Neural progenitor cell (in vitro differentiated cells): ENCODE results near the gene TUBGCP4. TPM values are rescaled to one million over a fixed set of nuclear protein-coding genes. Genes with fewer than 3 reads are reported as not detected.

Experiments used
- DNase-seq: peaks from one replicate; pipeline ENCODE4 v3.0.0-alpha.2; 2016; ENCODE audit warnings: low spot score
- H2AFZ ChIP-seq: fragments of 200-600 bp; sonication (generic); replicated peaks from 2 replicates; pipeline ENCODE4 v1.6.1; 2016; ENCODE audit warnings: antibody characterized with exemption
- H3F3A ChIP-seq: fragments of 200-600 bp; sonication (generic); 2 replicates; pipeline ENCODE4 v1.6.1; 2016; ENCODE audit warnings: antibody characterized with exemption, low read depth
- H3K27ac ChIP-seq: fragments of 200-600 bp; sonication (generic); 2 replicates; pipeline ENCODE4 v1.5.1; 2016; ENCODE audit warnings: mild to moderate bottlenecking
- H3K27me3 ChIP-seq: fragments of 200-600 bp; sonication (generic); 2 replicates; pipeline ENCODE4 v1.6.1; 2016; ENCODE audit warnings: mild to moderate bottlenecking, moderate library complexity
- H3K36me3 ChIP-seq: fragments of 200-600 bp; sonication (generic); 2 replicates; pipeline ENCODE4 v1.5.1; 2016
- H3K4me1 ChIP-seq: fragments of 200-600 bp; sonication (generic); 2 replicates; pipeline ENCODE4 v1.6.1; 2016; ENCODE audit warnings: mixed run types
- H3K4me2 ChIP-seq: fragments of 200-600 bp; sonication (generic); 2 replicates; pipeline ENCODE4 v1.6.1; 2016
- H3K4me3 ChIP-seq: fragments of 200-600 bp; sonication (generic); 2 replicates; pipeline ENCODE4 v1.5.1; 2016
- H3K79me2 ChIP-seq: fragments of 200-600 bp; sonication (generic); 2 replicates; pipeline ENCODE4 v1.6.1; 2016; ENCODE audit warnings: low read depth
- H3K9ac ChIP-seq: fragments of 200-600 bp; sonication (generic); 2 replicates; pipeline ENCODE4 v1.6.1; 2016
- H3K9me3 ChIP-seq: fragments of 200-600 bp; sonication (generic); 2 replicates; pipeline ENCODE4 v1.5.1; 2016; ENCODE audit warnings: low read depth
- H4K20me1 ChIP-seq: fragments of 200-600 bp; sonication (generic); 2 replicates; pipeline ENCODE4 v1.6.1; 2016; ENCODE audit warnings: low read depth
- H3K27ac Mint-ChIP-seq: 3 replicates; pipeline ENCODE4 v1.8.0; 2021; ENCODE audit warnings: mixed read lengths
- H3K27me3 Mint-ChIP-seq: 2 replicates; pipeline ENCODE4 v1.8.0; 2022; ENCODE audit warnings: low read depth, mild to moderate bottlenecking, inconsistent platforms, moderate library complexity, mixed read lengths; ENCODE audit not compliant: insufficient read depth
- H3K36me3 Mint-ChIP-seq: 3 replicates; pipeline ENCODE4 v1.8.0; 2021; ENCODE audit warnings: mixed read lengths
- H3K4me1 Mint-ChIP-seq: 3 replicates; pipeline ENCODE4 v1.8.0; 2021; ENCODE audit warnings: mixed read lengths
- H3K4me3 Mint-ChIP-seq: 3 replicates; pipeline ENCODE4 v1.8.0; 2021; ENCODE audit warnings: mild to moderate bottlenecking, moderate library complexity, mixed read lengths
- H3K9me3 Mint-ChIP-seq: 3 replicates; pipeline ENCODE4 v1.8.0; 2020; ENCODE audit warnings: mixed read lengths
- CTCF ChIP-seq: fragments of 200-600 bp; sonication (generic); IDR thresholded peaks from 2 replicates; pipeline ENCODE4 v1.5.1; 2017; ENCODE audit warnings: antibody characterized with exemption, mild to moderate bottlenecking
- EZH2 ChIP-seq: fragments of 200-600 bp; sonication (generic); IDR thresholded peaks from 2 replicates; pipeline ENCODE4 v1.6.1; 2017; ENCODE audit warnings: antibody characterized with exemption, mild to moderate bottlenecking, moderate library complexity
- EZH2phosphoT487 ChIP-seq: fragments of 200-600 bp; sonication (generic); IDR thresholded peaks from 2 replicates; pipeline ENCODE4 v1.6.1; 2017; ENCODE audit warnings: antibody characterized with exemption
- total RNA-seq: library from RNA; depleted of rRNA; stranded (reverse); fragments of >200 nt; gene quantifications from 2 replicates; pipeline ENCODE4 v1.2.3, GENCODE V29; 2015; ENCODE audit warnings: low replicate concordance

The TUBGCP4 gene
- total RNA-seq, 1 donor from 2014 or later = 14.1 TPM

GRCh38 chr15:43408789-43409188 lies 37.9 kb downstream of the TUBGCP4 start:
- Mint-ChIP-seq H3K4me3 (no peak overlapping the region), H3K27me3 (peaks cover 2% of the 10 kb centered on the region), H3K9me3 (no peaks in the 10 kb centered on the region), H3K4me1 (no peaks in the 10 kb centered on the region), H3K36me3 (peaks cover 56% of the 10 kb centered on the region), H3K27ac (no peak overlapping the region)
- Histone ChIP-seq H2AFZ (no peak overlapping the region), H3K4me2 (no peak overlapping the region), H3K27me3 (no peaks in the 10 kb centered on the region), H3F3A (peaks cover 13% of the 10 kb centered on the region), H3K36me3 (peaks cover 32% of the 10 kb centered on the region), H3K4me3 (no peak overlapping the region), H3K4me1 (no peaks in the 10 kb centered on the region), H3K27ac (no peak overlapping the region), H3K79me2 (no peaks in the 10 kb centered on the region), H4K20me1 (peaks cover 4% of the 10 kb centered on the region), H3K9me3 (no peaks in the 10 kb centered on the region), H3K9ac (no peak overlapping the region)
- no peak for DNase-seq
- TF ChIP-seq EZH2phosphoT487 (no peak), CTCF (no peak), EZH2 (no peak)

- H3K27me3 ChIP-seq = no peaks in the 10 kb centered on the region
- H4K20me1 ChIP-seq = peaks cover 4% of the 10 kb centered on the region
- H3K27ac ChIP-seq = no peak overlapping the region
- DNase-seq = no peak
- no peak overlapping the region for H3K4me2 ChIP-seq
- H3K9ac ChIP-seq = no peak overlapping the region
- no peak overlapping the region for H3K4me3 ChIP-seq
- H3K27ac Mint-ChIP-seq = peak overlapping the region; percentile 39
- peaks cover 2% of the 10 kb centered on the region for H3K27me3 Mint-ChIP-seq
- no peaks in the 10 kb centered on the region for H3K79me2 ChIP-seq
- peaks cover 63% of the 10 kb centered on the region for H3K36me3 Mint-ChIP-seq
- H3K9me3 ChIP-seq = no peaks in the 10 kb centered on the region
- H2AFZ ChIP-seq = no peak overlapping the region
- H3K4me3 Mint-ChIP-seq = no peak overlapping the region
- peaks cover 31% of the 10 kb centered on the region for H3K36me3 ChIP-seq
- H3K4me1 ChIP-seq = no peaks in the 10 kb centered on the region
- no peak for TF ChIP-seq CTCF
- no peaks in the 10 kb centered on the region for H3K9me3 Mint-ChIP-seq
- no peaks in the 10 kb centered on the region for H3K4me1 Mint-ChIP-seq
- peaks cover 13% of the 10 kb centered on the region for H3F3A ChIP-seq
These were observed 39.8 kb downstream of the TUBGCP4 start for GRCh38 chr15:43410572-43411214.

GRCh38 chr15:43412096-43412495 lies 41.2 kb downstream of the TUBGCP4 start:
- no peaks in the 10 kb centered on the region for H3K79me2 ChIP-seq
- Mint-ChIP-seq H3K9me3 (no peaks in the 10 kb centered on the region), H3K36me3 (peaks cover 60% of the 10 kb centered on the region), H3K4me3 (no peak overlapping the region), H3K27ac (no peak overlapping the region), H3K27me3 (peaks cover 2% of the 10 kb centered on the region), H3K4me1 (no peaks in the 10 kb centered on the region)
- no peaks in the 10 kb centered on the region for H3K9me3 ChIP-seq
- H3K36me3 ChIP-seq = peaks cover 28% of the 10 kb centered on the region
- no peak overlapping the region for H2AFZ ChIP-seq
- H3K4me2 ChIP-seq = no peak overlapping the region
- H3K4me3 ChIP-seq = no peak overlapping the region
- TF ChIP-seq CTCF (no peak), EZH2phosphoT487 (no peak), EZH2 (no peak)
- DNase-seq = no peak
- H3K9ac ChIP-seq = no peak overlapping the region
- no peaks in the 10 kb centered on the region for H3K27me3 ChIP-seq
- peaks cover 4% of the 10 kb centered on the region for H4K20me1 ChIP-seq
- no peaks in the 10 kb centered on the region for H3K4me1 ChIP-seq
- peaks cover 9% of the 10 kb centered on the region for H3F3A ChIP-seq
- H3K27ac ChIP-seq = no peak overlapping the region
